SU-DHL-6 (cell line): ENCODE results near the gene MPP1.
"Not testable (repeated sequence)": the region's sequence is repeated elsewhere in the genome, so short reads cannot be mapped to it uniquely, and the experiment has no call there.

ENCODE experiments used
- H2AFZ ChIP-seq: fragments of 200-600 bp; sonication (generic); 2 replicates; pipeline ENCODE4 v1.6.1; 2014; ENCODE audit warnings: low read depth, mild to moderate bottlenecking, moderate library complexity, mixed read lengths, antibody characterized with exemption, low read length; ENCODE audit not compliant: severe bottlenecking
- H3F3A ChIP-seq: fragments of 200-600 bp; shearing (Covaris generic); 2 replicates; pipeline ENCODE4 v1.6.0; 2016; ENCODE audit warnings: antibody characterized with exemption, mild to moderate bottlenecking; ENCODE audit not compliant: insufficient read depth
- H3K27ac ChIP-seq: fragments of 200-600 bp; sonication (generic); 2 replicates; pipeline ENCODE4 v1.5.1; 2016; ENCODE audit warnings: low read depth, mild to moderate bottlenecking, low read length, moderate library complexity, mixed read lengths
- H3K27me3 ChIP-seq: fragments of 200-600 bp; sonication (generic), shearing (Covaris generic); 2 replicates; pipeline ENCODE4 v1.6.0; 2014; ENCODE audit warnings: mild to moderate bottlenecking, low read length
- H3K36me3 ChIP-seq: fragments of 200-600 bp; sonication (generic); 2 replicates; pipeline ENCODE4 v1.6.1; 2014; ENCODE audit warnings: mild to moderate bottlenecking, low read length, mixed read lengths
- H3K4me2 ChIP-seq: fragments of 300-600, 200-600 bp; shearing (Covaris generic), sonication (generic); 2 replicates; pipeline ENCODE4 v1.6.0; 2014; ENCODE audit warnings: low read length, low read depth, mild to moderate bottlenecking; ENCODE audit not compliant: poor library complexity, severe bottlenecking
- H3K4me3 ChIP-seq: fragments of 200-600 bp; sonication (generic); 2 replicates; pipeline ENCODE4 v1.5.1; 2014; ENCODE audit warnings: antibody characterized with exemption, low read length, mild to moderate bottlenecking, mixed read lengths; ENCODE audit not compliant: insufficient read depth, poor library complexity, severe bottlenecking
- H3K79me2 ChIP-seq: fragments of 200-600 bp; sonication (generic); 2 replicates; pipeline ENCODE4 v1.6.1; 2014; ENCODE audit warnings: mild to moderate bottlenecking, low read length, moderate library complexity; ENCODE audit not compliant: insufficient read depth
- H3K9ac ChIP-seq: fragments of 200-600 bp; sonication (generic); 2 replicates; pipeline ENCODE4 v1.7.0; 2014; ENCODE audit warnings: mild to moderate bottlenecking, low read length
- H3K9me2 ChIP-seq: fragments of 200-600 bp; sonication (generic); replicated peaks from 2 replicates; pipeline ENCODE4 v1.6.1; 2014; ENCODE audit warnings: low read length; ENCODE audit not compliant: insufficient read depth
- H3K9me3 ChIP-seq: fragments of 200-600 bp; sonication (generic); 2 replicates; pipeline ENCODE4 v1.6.1; 2014; ENCODE audit warnings: low read length, mixed read lengths; ENCODE audit not compliant: insufficient read depth
- H4K20me1 ChIP-seq: fragments of 200-600 bp; sonication (generic); 2 replicates; pipeline ENCODE4 v1.6.1; 2014; ENCODE audit warnings: low read depth, mild to moderate bottlenecking, antibody characterized with exemption, low read length, moderate library complexity, mixed read lengths
- EZH2phosphoT487 ChIP-seq: fragments of 200-600 bp; sonication (generic), shearing (Covaris generic); conservative IDR thresholded peaks from 2 replicates; pipeline ENCODE4 v1.6.1; 2018; ENCODE audit warnings: mild to moderate bottlenecking, antibody characterized with exemption, low read length, moderate library complexity, mixed read lengths
- TF ChIP-seq, protein P1 (sequence below): fragments of 200-600 bp; sonication (generic); IDR thresholded peaks from one replicate; pipeline ENCODE4 v1.5.1; 2017; ENCODE audit warnings: antibody characterized with exemption, mild to moderate bottlenecking, low read length, moderate library complexity; ENCODE audit not compliant: insufficient read depth, poor library complexity, severe bottlenecking

The MPP1 gene

GRCh38 chrX:154821523-154821922 is 16.2 kb upstream of the MPP1 start:
- no peak overlapping the region for H2AFZ ChIP-seq
- no peak overlapping the region for H3K4me3 ChIP-seq
- H3K27me3 ChIP-seq, result no peaks in the 10 kb centered on the region
- H3K4me2 ChIP-seq, result no peak overlapping the region
- no peaks in the 10 kb centered on the region for H3F3A ChIP-seq
- H3K79me2 ChIP-seq, result no peaks in the 10 kb centered on the region
- no peak for TF ChIP-seq EZH2phosphoT487
- TF ChIP-seq, protein P1, sequence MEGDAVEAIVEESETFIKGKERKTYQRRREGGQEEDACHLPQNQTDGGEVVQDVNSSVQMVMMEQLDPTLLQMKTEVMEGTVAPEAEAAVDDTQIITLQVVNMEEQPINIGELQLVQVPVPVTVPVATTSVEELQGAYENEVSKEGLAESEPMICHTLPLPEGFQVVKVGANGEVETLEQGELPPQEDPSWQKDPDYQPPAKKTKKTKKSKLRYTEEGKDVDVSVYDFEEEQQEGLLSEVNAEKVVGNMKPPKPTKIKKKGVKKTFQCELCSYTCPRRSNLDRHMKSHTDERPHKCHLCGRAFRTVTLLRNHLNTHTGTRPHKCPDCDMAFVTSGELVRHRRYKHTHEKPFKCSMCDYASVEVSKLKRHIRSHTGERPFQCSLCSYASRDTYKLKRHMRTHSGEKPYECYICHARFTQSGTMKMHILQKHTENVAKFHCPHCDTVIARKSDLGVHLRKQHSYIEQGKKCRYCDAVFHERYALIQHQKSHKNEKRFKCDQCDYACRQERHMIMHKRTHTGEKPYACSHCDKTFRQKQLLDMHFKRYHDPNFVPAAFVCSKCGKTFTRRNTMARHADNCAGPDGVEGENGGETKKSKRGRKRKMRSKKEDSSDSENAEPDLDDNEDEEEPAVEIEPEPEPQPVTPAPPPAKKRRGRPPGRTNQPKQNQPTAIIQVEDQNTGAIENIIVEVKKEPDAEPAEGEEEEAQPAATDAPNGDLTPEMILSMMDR, result no peak
- H4K20me1 ChIP-seq, result no peaks in the 10 kb centered on the region
- no peak overlapping the region for H3K9ac ChIP-seq
- H3K27ac ChIP-seq, result no peak overlapping the region
- H3K9me3 ChIP-seq, result no peaks in the 10 kb centered on the region
- H3K9me2 ChIP-seq, result no peaks in the 10 kb centered on the region
- no peaks in the 10 kb centered on the region for H3K36me3 ChIP-seq

DNA sequence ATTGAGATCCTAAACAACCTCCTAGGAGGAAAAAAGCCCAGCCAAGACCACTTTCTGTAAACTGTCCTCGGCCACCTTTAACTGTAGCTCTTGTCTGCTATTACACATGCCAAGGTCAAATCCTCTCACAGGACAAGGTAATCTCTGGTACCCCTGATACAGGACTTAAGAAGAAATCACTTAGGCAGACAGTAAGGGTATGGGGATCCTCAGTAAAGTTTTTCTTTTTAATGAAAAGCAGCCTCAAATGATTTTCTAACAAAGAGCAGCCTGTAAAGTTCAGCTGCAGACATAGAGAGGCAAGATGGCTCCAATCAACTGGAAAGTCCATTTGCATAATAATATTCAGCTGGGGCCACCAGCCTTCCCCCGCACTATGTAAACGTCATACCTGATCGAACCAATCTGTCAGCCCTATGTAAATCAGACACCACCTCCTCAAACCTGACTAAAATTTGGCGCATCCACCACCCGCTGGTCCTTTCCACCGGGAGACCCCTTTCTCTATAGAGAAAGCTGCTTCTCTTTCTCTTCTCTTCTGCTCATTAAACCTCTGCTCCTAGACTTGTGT is 14.6 kb upstream of the MPP1 start:
- no peaks in the 10 kb centered on the region for H3K9me3 ChIP-seq
- no peak overlapping the region for H3K4me3 ChIP-seq
- peak overlapping the region; percentile 33 for H3K4me2 ChIP-seq
- no peaks in the 10 kb centered on the region for H3K79me2 ChIP-seq
- H3K27ac ChIP-seq, result no peak overlapping the region
- peak overlapping the region; percentile 56 for H2AFZ ChIP-seq
- no peaks in the 10 kb centered on the region for H3K9me2 ChIP-seq
- H3K36me3 ChIP-seq, result no peaks in the 10 kb centered on the region
- no peaks in the 10 kb centered on the region for H3F3A ChIP-seq
- no peaks in the 10 kb centered on the region for H4K20me1 ChIP-seq
- H3K27me3 ChIP-seq, result no peaks in the 10 kb centered on the region
- TF ChIP-seq, protein P1, result no peak
- TF ChIP-seq EZH2phosphoT487, result no peak
- H3K9ac ChIP-seq, result no peak overlapping the region; the same call in 1 of the 2 replicates

DNA sequence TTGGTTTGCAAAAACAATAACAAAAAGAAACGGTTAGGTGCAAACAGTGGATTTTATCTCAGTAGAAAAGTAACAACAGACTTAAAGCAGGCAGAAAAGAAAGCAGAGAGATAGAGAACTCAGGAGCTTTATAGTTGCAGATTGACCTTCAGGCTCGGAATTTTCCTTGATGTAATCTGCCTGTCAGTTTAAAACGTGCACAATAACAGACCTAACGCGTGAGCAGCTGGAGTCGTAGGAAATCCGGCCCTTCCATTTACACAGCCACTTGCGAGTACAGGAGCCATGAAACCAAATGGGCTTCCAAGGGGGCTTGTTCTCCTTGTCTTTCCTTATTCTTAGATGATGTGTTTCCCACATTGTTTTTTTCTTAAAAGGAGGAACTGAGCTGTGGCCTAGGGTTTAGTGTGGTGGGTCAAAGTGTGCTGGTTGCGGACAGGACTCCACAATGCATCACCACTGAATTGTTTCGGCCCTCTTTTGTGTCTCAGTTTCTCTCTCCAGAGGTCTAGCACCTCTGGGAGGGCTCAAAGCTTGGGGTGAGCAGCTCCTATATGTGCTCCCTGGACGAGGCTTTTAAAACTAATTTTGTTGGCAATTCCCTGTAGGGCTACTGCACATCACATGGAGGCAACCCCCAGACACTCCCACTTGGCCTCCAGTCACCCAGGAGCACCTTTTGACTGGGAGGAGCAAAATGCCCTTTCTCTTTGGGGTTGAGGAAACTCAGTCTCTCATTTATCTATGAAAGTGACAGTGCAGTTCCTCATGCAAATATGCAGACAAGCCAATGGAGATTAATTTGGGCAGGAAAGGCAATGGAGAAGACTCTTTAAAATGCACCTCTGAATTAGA is 13.9 kb upstream of the MPP1 start:
- Histone ChIP-seq H3K27ac (no peak overlapping the region), H3K27me3 (no peaks in the 10 kb centered on the region), H4K20me1 (no peaks in the 10 kb centered on the region), H3K36me3 (no peaks in the 10 kb centered on the region), H2AFZ (peak overlapping the region; percentile 56), H3K9ac (no peak overlapping the region; the same call in 1 of the 2 replicates), H3K4me3 (no peak overlapping the region), H3K9me3 (no peaks in the 10 kb centered on the region), H3K79me2 (no peaks in the 10 kb centered on the region), H3F3A (no peaks in the 10 kb centered on the region), H3K9me2 (no peaks in the 10 kb centered on the region), H3K4me2 (peak overlapping the region; percentile 33)
- TF ChIP-seq, protein P1, result no peak
- TF ChIP-seq EZH2phosphoT487, result no peak

DNA sequence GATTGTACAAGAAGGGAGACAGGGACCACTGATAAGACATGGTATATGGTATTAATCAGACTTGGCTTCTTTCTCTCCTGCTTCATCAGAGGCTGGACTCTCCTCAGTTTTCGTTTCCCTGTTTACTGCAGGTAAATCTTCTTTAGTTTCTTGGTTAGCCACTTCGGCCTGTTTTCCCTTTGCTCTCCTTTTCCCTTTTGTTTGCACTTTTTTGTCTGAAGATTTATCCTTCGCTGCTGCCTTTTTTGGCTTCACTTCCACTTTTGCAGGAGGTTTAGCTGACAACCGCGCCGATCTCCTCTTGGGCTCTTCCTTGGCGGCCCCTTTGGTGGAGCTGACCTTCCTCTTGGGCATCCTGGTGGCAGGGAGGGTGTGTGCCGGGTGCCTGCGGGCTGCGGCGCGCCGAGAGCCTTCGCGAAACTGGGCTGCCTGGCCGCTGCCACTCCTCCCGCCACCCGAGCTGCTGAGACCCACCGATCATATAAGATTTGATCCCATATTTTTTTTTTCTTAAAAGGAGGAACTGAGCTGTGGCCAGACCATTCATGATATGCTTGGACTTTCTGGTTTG is 11.8 kb upstream of the MPP1 start:
- H3K9ac ChIP-seq, H3K4me2 ChIP-seq, H4K20me1 ChIP-seq, H3K27me3 ChIP-seq, H3K9me2 ChIP-seq, H3K27ac ChIP-seq, H3K4me3 ChIP-seq, H2AFZ ChIP-seq, H3F3A ChIP-seq, H3K79me2 ChIP-seq, H3K36me3 ChIP-seq, H3K9me3 ChIP-seq: not testable (repeated sequence)

- not testable (repeated sequence) for H3F3A ChIP-seq, H2AFZ ChIP-seq, H3K79me2 ChIP-seq, H3K9me2 ChIP-seq, H3K27ac ChIP-seq, H3K4me2 ChIP-seq, H3K9me3 ChIP-seq, H3K4me3 ChIP-seq, H3K27me3 ChIP-seq, H4K20me1 ChIP-seq, H3K36me3 ChIP-seq, H3K9ac ChIP-seq
These were observed 11.1 kb upstream of the MPP1 start for GRCh38 chrX:154816326-154816898.
